Gastrocnemius medialis (tissue), 4 donors: Measurements from ENCODE around the gene SLC25A48.

Source experiments
- CTCF ChIP-seq, 5 experiments: fragments of 450-650 bp in 3 of 5; fragments of 200-600 bp in 2 of 5; sonication (generic) in 2 of 5; IDR thresholded peaks in 4 of 5; conservative IDR thresholded peaks in 1 of 5; 1 replicate in 4 of 5; 2 replicates in 1 of 5; pipeline ENCODE4 v1.5.1; 2016 to 2019; ENCODE audit warnings: antibody characterized with exemption in 5 of 5, mild to moderate bottlenecking in 3 of 5, moderate library complexity in 3 of 5
- POLR2A ChIP-seq, 2 donors: fragments of 450-650 bp; IDR thresholded peaks; one replicate each; pipeline ENCODE4 v1.6.1; 2017; ENCODE audit warnings: antibody characterized with exemption in 2 of 2, mild to moderate bottlenecking in 2 of 2, moderate library complexity in 2 of 2

DNA sequence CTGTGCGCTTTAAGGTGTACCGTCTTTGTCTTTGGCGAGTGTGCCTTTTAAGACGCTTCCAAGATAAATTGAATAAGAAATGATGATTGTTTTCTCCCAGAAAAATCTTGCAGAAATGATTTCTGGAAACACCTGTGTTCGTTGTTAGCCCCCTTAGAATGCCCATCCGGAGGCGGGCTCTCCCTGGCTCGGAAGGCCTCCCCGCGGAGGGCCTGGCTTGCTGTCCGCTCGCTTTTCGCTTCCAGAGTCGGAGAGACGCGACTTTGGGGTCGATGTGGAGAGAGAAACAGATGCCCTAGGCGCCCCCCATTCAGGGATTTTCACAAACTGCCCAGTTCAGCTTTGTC lies 96.5 kb downstream of the SLC25A48 start:
- TF ChIP-seq CTCF (IDR thresholded peaks at IDR 0.05 in 4 of 5, conservative IDR thresholded peaks at IDR 0.05 in 1 of 5) (no peak), POLR2A (IDR thresholded peaks at IDR 0.05) (no peak)
